ENCODE results near the gene DLGAP4.

The DLGAP4 gene

GRCh38 chr20:36306553-36307411 is 643 bp downstream of the DLGAP4 start:
- TF ChIP-seq CTCF (IDR thresholded peaks at IDR 0.05; ENCODE audit: low read depth, low read length) = no peak
- H3K4me3 ChIP-seq (ENCODE audit: low read depth, low read length) = no peak overlapping the region

- no peak for TF ChIP-seq CTCF (IDR thresholded peaks at IDR 0.05; ENCODE audit: low read depth, low read length)
- no peak overlapping the region for H3K4me3 ChIP-seq (ENCODE audit: low read depth, low read length)
Observed at GRCh38 chr20:36307412-36308325, 1.5 kb downstream of the DLGAP4 start.

- no peak overlapping the region for H3K4me3 ChIP-seq (ENCODE audit: low read depth, low read length)
- TF ChIP-seq CTCF (IDR thresholded peaks at IDR 0.05; ENCODE audit: low read depth, low read length) = no peak
Observed at GRCh38 chr20:36308353-36308752, 2.2 kb downstream of the DLGAP4 start.

- no peak overlapping the region for H3K4me3 ChIP-seq (ENCODE audit: low read depth, low read length)
- TF ChIP-seq CTCF (IDR thresholded peaks at IDR 0.05; ENCODE audit: low read depth, low read length) = no peak
Observed at GRCh38 chr20:36308986-36309385, 2.8 kb downstream of the DLGAP4 start.

- no peak for TF ChIP-seq CTCF (IDR thresholded peaks at IDR 0.05; ENCODE audit: low read depth, low read length)
- no peak overlapping the region for H3K4me3 ChIP-seq (ENCODE audit: low read depth, low read length)
Observed at GRCh38 chr20:36309643-36310042, 3.5 kb downstream of the DLGAP4 start.

GRCh38 chr20:36310215-36310981 is 4.3 kb downstream of the DLGAP4 start:
- TF ChIP-seq CTCF (IDR thresholded peaks at IDR 0.05; ENCODE audit: low read depth, low read length) = no peak
- H3K4me3 ChIP-seq (ENCODE audit: low read depth, low read length) = no peak overlapping the region

All from WI38 (cell line).